ENCODE data around the gene DOK4. TPM values are rescaled to one million over a fixed set of nuclear protein-coding genes. Genes with fewer than 3 reads are reported as not detected.

Gene DOK4
- total and polyA plus RNA-seq, 7 donors: 3.9 to 147 (median 21.8) TPM

DNA sequence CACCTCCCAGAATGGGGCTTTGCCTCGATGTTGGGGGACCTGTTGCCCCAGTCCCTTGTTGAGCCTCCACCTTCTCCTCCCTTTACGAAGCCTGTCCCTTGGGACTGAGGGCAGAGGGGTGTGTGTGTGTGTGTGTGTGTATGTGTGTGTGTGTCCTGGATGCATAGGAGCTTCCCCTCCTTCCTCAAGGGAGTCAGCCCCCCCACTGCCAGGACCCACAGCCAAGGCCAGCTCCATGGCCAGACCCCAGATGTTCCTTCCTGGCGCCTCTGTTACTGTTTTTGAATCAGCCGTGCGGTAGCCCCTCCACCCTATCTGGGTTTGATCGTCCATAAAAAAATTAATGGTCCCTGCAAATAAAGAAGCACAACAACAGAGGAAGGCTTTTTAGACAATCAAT, 17.7 kb upstream of the DOK4 start:
- Histone ChIP-seq H3K36me3 (no peaks in the 10 kb centered on the region), H3K9me3 (no peaks in the 10 kb centered on the region), H3K27ac (no peak overlapping the region), H3K4me3 (no peak overlapping the region), H3K4me1 (no peaks in the 10 kb centered on the region), H3K27me3 (no peaks in the 10 kb centered on the region)
- DNase-seq: no peak
- intact Hi-C loops (cut with DNase I): no loop called here
- TF ChIP-seq EP300 (IDR thresholded peaks at IDR 0.05) (no peak), POLR2AphosphoS5 (IDR thresholded peaks at IDR 0.05) (no peak), POLR2A (IDR thresholded peaks at IDR 0.05) (no peak)
- TF ChIP-seq, protein P1, sequence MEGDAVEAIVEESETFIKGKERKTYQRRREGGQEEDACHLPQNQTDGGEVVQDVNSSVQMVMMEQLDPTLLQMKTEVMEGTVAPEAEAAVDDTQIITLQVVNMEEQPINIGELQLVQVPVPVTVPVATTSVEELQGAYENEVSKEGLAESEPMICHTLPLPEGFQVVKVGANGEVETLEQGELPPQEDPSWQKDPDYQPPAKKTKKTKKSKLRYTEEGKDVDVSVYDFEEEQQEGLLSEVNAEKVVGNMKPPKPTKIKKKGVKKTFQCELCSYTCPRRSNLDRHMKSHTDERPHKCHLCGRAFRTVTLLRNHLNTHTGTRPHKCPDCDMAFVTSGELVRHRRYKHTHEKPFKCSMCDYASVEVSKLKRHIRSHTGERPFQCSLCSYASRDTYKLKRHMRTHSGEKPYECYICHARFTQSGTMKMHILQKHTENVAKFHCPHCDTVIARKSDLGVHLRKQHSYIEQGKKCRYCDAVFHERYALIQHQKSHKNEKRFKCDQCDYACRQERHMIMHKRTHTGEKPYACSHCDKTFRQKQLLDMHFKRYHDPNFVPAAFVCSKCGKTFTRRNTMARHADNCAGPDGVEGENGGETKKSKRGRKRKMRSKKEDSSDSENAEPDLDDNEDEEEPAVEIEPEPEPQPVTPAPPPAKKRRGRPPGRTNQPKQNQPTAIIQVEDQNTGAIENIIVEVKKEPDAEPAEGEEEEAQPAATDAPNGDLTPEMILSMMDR (IDR thresholded peaks at IDR 0.05): no peak
- 70 to 80% methylated on average over 6 of the region's 6 CpGs for WGBS, 2 donors

DNA sequence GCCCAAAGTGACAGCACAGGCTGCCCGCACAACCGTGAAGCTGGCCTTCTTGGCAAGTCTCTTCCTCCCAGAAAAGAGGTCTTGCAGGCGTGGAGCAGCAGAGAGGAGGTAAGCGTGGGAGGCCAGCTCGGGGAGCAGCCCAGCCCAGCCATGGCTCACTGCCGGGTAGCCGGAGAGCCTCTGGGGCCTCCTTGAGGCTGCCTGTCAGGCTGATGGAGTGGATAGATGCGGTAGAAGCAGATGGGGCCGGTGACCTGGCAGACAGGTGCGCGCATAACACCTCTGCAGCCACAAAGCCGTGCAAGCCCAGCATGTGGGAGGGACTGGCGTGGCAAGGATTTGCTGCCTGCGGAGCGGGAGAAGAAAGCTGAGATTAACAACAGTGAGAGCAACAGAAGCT, 17.1 kb upstream of the DOK4 start:
- TF ChIP-seq EP300 (IDR thresholded peaks at IDR 0.05) (no peak), POLR2A (IDR thresholded peaks at IDR 0.05) (no peak), POLR2AphosphoS5 (IDR thresholded peaks at IDR 0.05) (no peak)
- TF ChIP-seq, protein P1 (IDR thresholded peaks at IDR 0.05): no peak

DNA sequence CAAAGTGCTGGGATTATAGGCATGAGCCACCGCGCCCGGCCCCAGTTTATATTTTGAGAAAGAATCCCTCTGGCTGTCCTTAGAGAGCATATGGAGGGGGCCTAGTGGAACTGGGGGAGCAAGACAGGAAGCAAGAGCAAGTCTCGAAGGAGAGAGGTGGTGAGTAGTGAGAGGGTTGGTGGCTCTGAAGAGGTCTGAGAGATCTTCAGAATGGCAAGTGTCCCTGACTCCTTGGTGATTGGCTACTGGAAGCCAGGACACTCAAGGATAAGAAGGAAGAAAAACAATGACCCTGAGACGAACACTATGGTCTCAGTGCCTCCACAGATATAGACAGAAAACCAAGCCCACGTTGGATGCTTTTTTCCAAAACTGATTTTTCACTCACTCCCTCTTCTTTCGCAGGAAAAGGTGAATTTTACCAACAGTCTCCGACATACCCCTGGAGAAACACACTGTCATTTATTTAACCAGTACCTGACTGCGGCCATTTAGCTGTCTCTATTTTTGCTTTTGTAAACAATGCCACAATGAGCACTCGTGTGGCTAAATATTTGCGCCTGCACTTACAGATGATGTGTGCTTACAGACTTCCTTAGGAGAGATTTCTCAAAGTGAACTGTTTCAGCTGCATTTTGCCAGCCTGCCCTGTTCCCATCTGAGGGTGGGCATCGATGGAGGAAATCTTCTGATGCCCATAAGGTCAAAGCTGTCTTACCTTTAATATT, 15.9 kb upstream of the DOK4 start:
- peak; percentile 38 for DNase-seq

More for the DNA sequence above, 17.1 kb upstream of the DOK4 start:
- Histone ChIP-seq H3K9me3 (no peaks in the 10 kb centered on the region), H3K4me3 (no peak overlapping the region), H3K27me3 (no peaks in the 10 kb centered on the region), H3K36me3 (no peaks in the 10 kb centered on the region), H3K4me1 (no peaks in the 10 kb centered on the region), H3K27ac (no peak overlapping the region)
- intact Hi-C loops (cut with DNase I): no loop called here
- WGBS, 2 donors: 85 to 90% methylated on average over 15 of the region's 15 CpGs
- DNase-seq: peak; percentile 38

DNA sequence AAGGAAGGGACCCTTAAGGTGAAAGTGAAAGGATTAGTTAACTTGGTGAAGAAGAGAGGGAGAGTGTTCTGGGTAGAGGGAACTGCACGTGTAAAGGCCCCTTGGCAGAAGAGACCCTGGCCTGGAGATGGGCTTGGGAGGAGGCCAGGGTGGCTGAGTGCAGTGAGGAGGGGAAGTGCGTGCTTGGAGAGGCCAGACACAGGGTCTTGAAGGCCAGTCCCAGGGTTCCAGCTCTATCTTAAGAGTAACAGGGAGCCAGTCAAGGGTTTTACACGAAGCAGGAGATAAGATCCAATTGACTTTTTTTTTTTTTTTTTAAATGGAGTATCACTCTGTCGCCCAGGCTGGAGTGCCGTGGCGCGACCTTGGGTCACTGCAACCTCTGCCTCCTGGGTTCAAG, 15.2 kb upstream of the DOK4 start:
- intact Hi-C loops (cut with DNase I): no loop called here
- no peak overlapping the region for H3K27ac ChIP-seq
- no peaks in the 10 kb centered on the region for H3K36me3 ChIP-seq
- no peaks in the 10 kb centered on the region for H3K4me1 ChIP-seq
- TF ChIP-seq POLR2A (IDR thresholded peaks at IDR 0.05): no peak
- no peak for TF ChIP-seq POLR2AphosphoS5 (IDR thresholded peaks at IDR 0.05)
- TF ChIP-seq EP300 (IDR thresholded peaks at IDR 0.05): no peak
- TF ChIP-seq, protein P1 (IDR thresholded peaks at IDR 0.05): no peak
- WGBS, 2 donors: 80 to 82% methylated on average over 7 of the region's 7 CpGs
- no peaks in the 10 kb centered on the region for H3K9me3 ChIP-seq
- H3K4me3 ChIP-seq: no peak overlapping the region
- no peaks in the 10 kb centered on the region for H3K27me3 ChIP-seq
- DNase-seq: peak; percentile 47

More for the DNA sequence above, 15.9 kb upstream of the DOK4 start:
- no peak overlapping the region for H3K27ac ChIP-seq
- intact Hi-C loops (cut with DNase I): no loop called here
- no peak for TF ChIP-seq EP300 (IDR thresholded peaks at IDR 0.05)
- TF ChIP-seq, protein P1 (IDR thresholded peaks at IDR 0.05): no peak
- no peak for TF ChIP-seq POLR2AphosphoS5 (IDR thresholded peaks at IDR 0.05)
- no peak for TF ChIP-seq POLR2A (IDR thresholded peaks at IDR 0.05)
- no peak overlapping the region for H3K4me3 ChIP-seq
- H3K36me3 ChIP-seq: no peaks in the 10 kb centered on the region
- no peaks in the 10 kb centered on the region for H3K9me3 ChIP-seq
- H3K27me3 ChIP-seq: no peaks in the 10 kb centered on the region
- no peaks in the 10 kb centered on the region for H3K4me1 ChIP-seq
- 76 to 80% methylated on average over 12 of the region's 12 CpGs for WGBS, 2 donors
